ENCODE data around the gene ITM2C. TPM values are rescaled to one million over a fixed set of nuclear protein-coding genes. Genes with fewer than 3 reads are reported as not detected.
A peak's percentile ranks its signal among the peaks of the same experiment; 100 is the strongest.

The ITM2C gene
- total and polyA plus RNA-seq, 2 of the 13 experiments (the other 11 are each of a cell fraction or from before 2014, with no cell fraction given), result 70.5 to 270 TPM

GRCh38 chr2:230847883-230848388, 16.8 kb upstream of the ITM2C start (continued):
- TF ChIP-seq KIAA2018 (CRISPR knock-in tag; IDR thresholded peaks at IDR 0.05; ENCODE audit: borderline replicate concordance), result no peak
- TF ChIP-seq ZNF33A (CRISPR knock-in tag; IDR thresholded peaks at IDR 0.05; ENCODE audit: borderline replicate concordance), result 0 out of 2 replicates have a peak, but pooled peaks have one; percentile 65
- 0 out of 2 replicates have a peak, but pooled peaks have one; percentile 26 for TF ChIP-seq MIER3 (CRISPR knock-in tag; IDR thresholded peaks at IDR 0.05; ENCODE audit: borderline replicate concordance)
- TF ChIP-seq PRDM4 (CRISPR knock-in tag; IDR thresholded peaks at IDR 0.05; ENCODE audit: borderline replicate concordance), result no peak
- TF ChIP-seq ZNF749 (CRISPR knock-in tag; IDR thresholded peaks at IDR 0.05; ENCODE audit: borderline replicate concordance), result no peak
- TF ChIP-seq ETV5 (CRISPR knock-in tag; IDR thresholded peaks at IDR 0.05; ENCODE audit: borderline replicate concordance), result peak; percentile 39; the same call in 1 of the 2 replicates
- TF ChIP-seq FOXM1 (CRISPR knock-in tag; IDR thresholded peaks at IDR 0.05), result 0 out of 2 replicates have a peak, but pooled peaks have one; percentile 52
- TF ChIP-seq, protein P1, sequence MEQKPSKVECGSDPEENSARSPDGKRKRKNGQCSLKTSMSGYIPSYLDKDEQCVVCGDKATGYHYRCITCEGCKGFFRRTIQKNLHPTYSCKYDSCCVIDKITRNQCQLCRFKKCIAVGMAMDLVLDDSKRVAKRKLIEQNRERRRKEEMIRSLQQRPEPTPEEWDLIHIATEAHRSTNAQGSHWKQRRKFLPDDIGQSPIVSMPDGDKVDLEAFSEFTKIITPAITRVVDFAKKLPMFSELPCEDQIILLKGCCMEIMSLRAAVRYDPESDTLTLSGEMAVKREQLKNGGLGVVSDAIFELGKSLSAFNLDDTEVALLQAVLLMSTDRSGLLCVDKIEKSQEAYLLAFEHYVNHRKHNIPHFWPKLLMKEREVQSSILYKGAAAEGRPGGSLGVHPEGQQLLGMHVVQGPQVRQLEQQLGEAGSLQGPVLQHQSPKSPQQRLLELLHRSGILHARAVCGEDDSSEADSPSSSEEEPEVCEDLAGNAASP (CRISPR knock-in tag; IDR thresholded peaks at IDR 0.05; ENCODE audit: borderline replicate concordance), result peak; percentile 70
- TF ChIP-seq ZNF800 (CRISPR knock-in tag; IDR thresholded peaks at IDR 0.05), result no peak
- no peak for TF ChIP-seq ZNF234 (CRISPR knock-in tag; conservative IDR thresholded peaks at IDR 0.05)
- TF ChIP-seq, protein P2, sequence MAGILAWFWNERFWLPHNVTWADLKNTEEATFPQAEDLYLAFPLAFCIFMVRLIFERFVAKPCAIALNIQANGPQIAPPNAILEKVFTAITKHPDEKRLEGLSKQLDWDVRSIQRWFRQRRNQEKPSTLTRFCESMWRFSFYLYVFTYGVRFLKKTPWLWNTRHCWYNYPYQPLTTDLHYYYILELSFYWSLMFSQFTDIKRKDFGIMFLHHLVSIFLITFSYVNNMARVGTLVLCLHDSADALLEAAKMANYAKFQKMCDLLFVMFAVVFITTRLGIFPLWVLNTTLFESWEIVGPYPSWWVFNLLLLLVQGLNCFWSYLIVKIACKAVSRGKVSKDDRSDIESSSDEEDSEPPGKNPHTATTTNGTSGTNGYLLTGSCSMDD (CRISPR knock-in tag; IDR thresholded peaks at IDR 0.05), result no peak
- TF ChIP-seq SIX1 (CRISPR knock-in tag; IDR thresholded peaks at IDR 0.05; ENCODE audit: borderline replicate concordance), result no peak
- TF ChIP-seq ARID2 (CRISPR knock-in tag; IDR thresholded peaks at IDR 0.05; ENCODE audit: borderline replicate concordance), result peak; percentile 57; the same call in 1 of the 2 replicates
